Activated naive CD4-positive, alpha-beta T cell treated with anti-CD3 and anti-CD28 coated beads, Interleukin-2, amount 50 U/mL, for 24 hours (primary cell): ENCODE data around the gene BCAR3.

Experiments used
- H3K27ac Mint-ChIP-seq: one replicate; pipeline ENCODE4 v1.8.0; 2021; ENCODE audit warnings: mild to moderate bottlenecking, mixed read lengths
- H3K27me3 Mint-ChIP-seq: one replicate; pipeline ENCODE4 v1.8.0; 2021; ENCODE audit warnings: mixed read lengths
- H3K36me3 Mint-ChIP-seq: one replicate; pipeline ENCODE4 v1.8.0; 2021; ENCODE audit warnings: mixed read lengths
- H3K4me1 Mint-ChIP-seq: one replicate; pipeline ENCODE4 v1.8.0; 2021; ENCODE audit warnings: mixed read lengths
- H3K4me3 Mint-ChIP-seq: one replicate; pipeline ENCODE4 v1.8.0; 2021; ENCODE audit warnings: mild to moderate bottlenecking, mixed read lengths
- H3K9me3 Mint-ChIP-seq: one replicate; pipeline ENCODE4 v1.8.0; 2021; ENCODE audit warnings: mixed read lengths

Gene BCAR3

DNA sequence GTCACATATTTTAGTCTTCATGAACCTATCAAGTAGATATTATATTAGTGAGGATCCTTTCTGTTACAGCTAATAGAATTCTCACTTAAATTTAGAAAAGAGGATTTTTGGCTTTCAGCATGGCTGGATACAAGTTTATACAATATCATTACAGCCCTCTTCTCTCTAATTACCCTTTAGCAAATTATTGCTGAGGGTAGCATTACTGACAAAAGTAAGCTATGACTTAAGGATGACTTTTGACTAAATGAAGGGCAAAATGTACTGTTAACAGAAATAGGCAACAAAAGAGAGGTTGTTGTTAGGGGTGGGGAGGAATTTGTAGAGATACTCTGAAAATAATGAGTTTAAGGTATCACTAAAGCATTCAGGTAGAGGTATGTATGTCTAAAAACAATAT lies 148.0 kb downstream of the BCAR3 start:
- H3K4me1 Mint-ChIP-seq, result no peaks in the 10 kb centered on the region
- no peak overlapping the region for H3K27ac Mint-ChIP-seq
- no peaks in the 10 kb centered on the region for H3K27me3 Mint-ChIP-seq
- H3K9me3 Mint-ChIP-seq, result no peaks in the 10 kb centered on the region
- H3K36me3 Mint-ChIP-seq, result no peaks in the 10 kb centered on the region
- H3K4me3 Mint-ChIP-seq, result no peak overlapping the region

DNA sequence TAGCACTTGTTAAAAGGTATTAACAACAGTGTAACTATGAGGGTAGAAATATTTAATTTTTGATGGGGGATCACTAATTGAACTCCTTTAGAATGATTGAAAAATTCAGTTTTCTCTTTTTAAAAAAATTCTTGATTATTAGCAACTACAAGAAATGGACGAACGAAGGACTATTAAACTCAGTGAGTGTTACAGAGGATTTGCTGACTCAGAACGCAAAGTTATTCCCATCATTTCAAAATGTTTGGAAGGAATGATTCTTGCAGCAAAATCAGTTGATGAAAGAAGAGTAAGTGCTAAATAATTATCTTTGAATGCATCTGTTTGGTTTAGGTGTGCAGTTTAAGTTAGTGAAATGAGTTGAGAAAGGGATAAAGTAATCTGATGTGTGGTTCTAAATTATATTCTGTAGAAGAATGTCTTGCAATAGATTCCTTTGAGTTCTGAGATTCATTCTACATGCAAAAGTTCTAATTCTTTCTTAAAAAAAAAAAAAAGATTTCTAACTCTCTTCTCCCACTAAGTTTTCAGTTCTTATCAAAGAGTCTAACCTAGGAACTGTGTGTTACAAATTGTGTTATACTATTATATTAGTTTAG lies 148.8 kb downstream of the BCAR3 start:
- no peaks in the 10 kb centered on the region for H3K36me3 Mint-ChIP-seq
- no peak overlapping the region for H3K4me3 Mint-ChIP-seq
- no peaks in the 10 kb centered on the region for H3K4me1 Mint-ChIP-seq
- H3K27me3 Mint-ChIP-seq, result peaks cover 3% of the 10 kb centered on the region
- H3K9me3 Mint-ChIP-seq, result no peaks in the 10 kb centered on the region
- H3K27ac Mint-ChIP-seq, result no peak overlapping the region

DNA sequence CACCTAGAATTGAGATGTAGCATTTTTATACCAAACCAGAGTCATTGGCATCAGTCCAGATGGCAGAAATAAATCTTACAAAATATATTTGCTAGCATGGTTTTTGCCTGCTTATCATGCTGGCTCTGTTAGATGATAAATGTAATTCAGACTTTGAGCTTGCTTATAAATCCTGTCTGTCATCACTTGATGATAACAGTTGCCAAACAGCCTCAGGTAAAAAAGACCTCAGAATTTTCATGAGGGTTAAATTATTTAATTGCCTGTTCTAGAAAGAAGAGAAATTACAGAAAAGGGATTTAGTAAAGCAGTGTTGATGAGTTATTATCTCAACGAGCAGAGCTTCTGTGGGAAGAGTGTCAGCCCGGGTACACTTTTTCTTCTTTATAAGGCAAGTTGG lies 150.4 kb downstream of the BCAR3 start:
- no peaks in the 10 kb centered on the region for H3K4me1 Mint-ChIP-seq
- peaks cover 3% of the 10 kb centered on the region for H3K27me3 Mint-ChIP-seq
- no peaks in the 10 kb centered on the region for H3K36me3 Mint-ChIP-seq
- no peak overlapping the region for H3K4me3 Mint-ChIP-seq
- H3K27ac Mint-ChIP-seq, result no peak overlapping the region
- no peaks in the 10 kb centered on the region for H3K9me3 Mint-ChIP-seq

DNA sequence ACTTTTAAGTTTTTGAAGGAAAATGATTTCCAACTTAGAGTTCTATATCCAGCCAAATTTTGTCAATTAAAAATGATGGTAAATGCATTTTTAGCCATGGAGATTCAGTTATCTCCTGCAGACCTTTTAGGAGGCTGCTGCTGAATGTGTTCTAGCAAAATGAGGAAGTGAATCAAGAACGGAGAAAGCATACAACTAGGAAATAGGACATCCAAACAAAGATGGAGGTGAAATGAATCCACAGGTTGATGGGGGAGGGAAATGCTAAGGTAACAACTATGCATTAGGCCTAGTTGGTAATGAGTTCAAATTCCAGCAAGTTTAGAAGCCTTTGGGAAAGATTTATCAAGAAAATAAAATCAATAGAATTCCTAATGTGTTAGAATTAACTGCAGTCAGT lies 153.2 kb downstream of the BCAR3 start:
- Mint-ChIP-seq H3K27me3 (peaks cover 6% of the 10 kb centered on the region), H3K27ac (no peak overlapping the region), H3K4me3 (no peak overlapping the region), H3K9me3 (no peaks in the 10 kb centered on the region), H3K4me1 (no peaks in the 10 kb centered on the region), H3K36me3 (no peaks in the 10 kb centered on the region)

DNA sequence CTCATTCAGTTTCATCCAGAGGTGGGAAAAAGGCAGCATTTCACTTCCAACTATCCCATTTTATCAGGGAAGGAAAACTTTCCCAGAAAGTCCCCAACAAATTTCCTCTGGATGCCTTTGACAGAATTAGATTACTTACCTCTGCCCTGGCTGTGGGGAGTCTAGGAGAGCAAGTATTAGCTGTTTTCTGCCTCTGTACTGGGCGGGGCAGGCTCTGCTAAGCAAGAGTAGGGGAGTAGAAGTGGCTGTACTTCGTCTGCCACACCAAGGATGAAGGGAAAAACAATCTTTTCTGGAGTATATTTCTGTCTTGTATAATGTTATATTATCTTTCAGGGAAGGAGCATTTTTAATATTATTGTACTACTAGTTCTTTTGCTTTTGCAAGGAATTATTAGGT lies 155.2 kb downstream of the BCAR3 start:
- Mint-ChIP-seq H3K4me3 (no peak overlapping the region), H3K4me1 (no peaks in the 10 kb centered on the region), H3K27ac (no peak overlapping the region), H3K9me3 (no peaks in the 10 kb centered on the region), H3K27me3 (peaks cover 9% of the 10 kb centered on the region), H3K36me3 (no peaks in the 10 kb centered on the region)

DNA sequence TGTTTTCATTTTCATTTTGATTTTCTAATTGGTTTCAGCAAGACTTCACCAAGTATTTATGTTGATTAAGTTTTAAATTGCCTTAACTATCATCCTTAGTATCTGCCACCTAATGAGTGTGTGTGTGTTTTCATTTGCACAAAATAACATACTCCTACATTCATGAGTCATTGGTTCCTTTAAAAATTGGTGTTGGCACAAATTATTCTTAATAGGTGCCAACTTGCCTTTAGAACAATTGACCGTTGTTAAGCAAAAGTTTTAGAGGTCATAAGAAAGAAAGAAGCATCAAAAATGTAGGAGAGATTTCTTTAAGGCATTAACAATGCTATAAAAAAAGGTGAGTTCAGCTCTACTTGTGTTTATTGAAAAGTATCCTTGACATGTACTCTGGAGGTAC lies 156.2 kb downstream of the BCAR3 start:
- H3K27ac Mint-ChIP-seq, result no peak overlapping the region
- no peaks in the 10 kb centered on the region for H3K36me3 Mint-ChIP-seq
- no peaks in the 10 kb centered on the region for H3K9me3 Mint-ChIP-seq
- H3K4me1 Mint-ChIP-seq, result no peaks in the 10 kb centered on the region
- H3K4me3 Mint-ChIP-seq, result no peak overlapping the region
- peaks cover 9% of the 10 kb centered on the region for H3K27me3 Mint-ChIP-seq

DNA sequence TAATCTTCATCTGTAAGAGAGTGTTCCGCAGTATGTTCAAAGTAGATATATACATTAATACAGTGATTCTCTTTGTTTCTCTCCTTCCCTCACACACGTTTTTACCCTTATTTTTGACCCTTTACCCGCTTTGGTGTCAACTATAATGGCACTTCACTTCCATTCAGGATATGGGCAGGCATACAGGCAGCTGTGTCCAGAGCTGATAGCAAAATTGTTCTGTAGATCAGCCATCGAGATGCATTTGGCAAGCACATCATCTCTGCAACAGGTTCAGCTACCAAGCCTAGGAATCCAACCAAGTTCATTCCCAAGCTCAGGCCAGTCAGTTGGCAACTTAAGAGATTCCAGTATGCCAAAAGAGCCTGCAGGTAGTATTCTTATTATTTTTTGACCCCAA lies 158.9 kb downstream of the BCAR3 start:
- Mint-ChIP-seq H3K4me3 (no peak overlapping the region), H3K9me3 (no peaks in the 10 kb centered on the region), H3K27me3 (peaks cover 5% of the 10 kb centered on the region), H3K27ac (no peak overlapping the region), H3K36me3 (no peaks in the 10 kb centered on the region), H3K4me1 (no peaks in the 10 kb centered on the region)

DNA sequence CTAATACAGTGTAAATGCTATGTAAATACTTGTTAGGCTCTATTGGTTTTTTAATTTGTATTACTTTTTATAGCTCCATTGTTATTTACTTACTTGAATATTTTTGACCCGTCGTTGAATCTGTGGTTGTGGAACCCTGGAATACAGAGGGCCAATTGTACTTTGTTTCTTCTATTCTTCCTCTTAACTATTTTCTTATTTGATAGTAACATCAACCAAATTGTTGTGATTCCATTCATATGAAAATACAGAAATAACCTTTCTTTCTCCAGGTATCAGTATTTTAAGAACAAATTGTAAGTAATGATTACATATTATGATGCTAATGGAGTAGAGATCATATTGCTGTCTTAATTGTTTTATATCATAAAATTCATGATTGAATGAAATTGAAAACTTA lies 160.0 kb downstream of the BCAR3 start:
- Mint-ChIP-seq H3K36me3 (no peaks in the 10 kb centered on the region), H3K27me3 (peaks cover 7% of the 10 kb centered on the region), H3K9me3 (no peaks in the 10 kb centered on the region), H3K27ac (no peak overlapping the region), H3K4me3 (no peak overlapping the region), H3K4me1 (no peaks in the 10 kb centered on the region)

DNA sequence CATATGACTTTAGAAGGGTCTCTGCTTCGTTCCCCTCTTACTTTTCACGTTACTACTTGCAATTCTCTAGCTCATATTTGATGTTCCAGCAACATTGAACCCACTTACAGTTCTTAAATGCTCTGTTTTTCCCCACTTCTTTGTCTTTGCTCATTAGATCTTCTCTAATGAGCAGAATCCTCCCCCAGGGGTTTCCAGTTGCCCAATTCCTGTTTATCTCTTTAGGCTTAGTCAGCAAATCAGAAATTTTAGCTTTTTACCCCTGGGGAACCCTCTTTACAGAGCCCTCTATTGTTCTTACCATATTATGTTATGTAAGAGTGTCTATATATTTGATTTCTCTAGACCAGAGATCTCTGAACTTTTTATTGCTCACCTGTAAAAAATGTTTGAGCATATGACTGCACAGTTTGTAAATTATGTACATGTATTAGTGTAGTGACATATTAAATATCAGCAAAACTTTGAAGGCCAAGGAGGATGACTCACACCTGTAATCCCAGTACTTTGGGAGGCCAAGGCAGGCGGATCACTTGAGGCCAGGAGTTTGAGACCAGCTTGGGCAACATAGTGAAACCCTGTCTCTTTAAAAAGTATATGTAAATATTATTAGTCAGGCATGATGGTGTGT lies 162.3 kb downstream of the BCAR3 start:
- Mint-ChIP-seq H3K27me3 (peaks cover 4% of the 10 kb centered on the region), H3K4me3 (no peak overlapping the region), H3K27ac (no peak overlapping the region), H3K36me3 (no peaks in the 10 kb centered on the region), H3K9me3 (no peaks in the 10 kb centered on the region), H3K4me1 (no peaks in the 10 kb centered on the region)

DNA sequence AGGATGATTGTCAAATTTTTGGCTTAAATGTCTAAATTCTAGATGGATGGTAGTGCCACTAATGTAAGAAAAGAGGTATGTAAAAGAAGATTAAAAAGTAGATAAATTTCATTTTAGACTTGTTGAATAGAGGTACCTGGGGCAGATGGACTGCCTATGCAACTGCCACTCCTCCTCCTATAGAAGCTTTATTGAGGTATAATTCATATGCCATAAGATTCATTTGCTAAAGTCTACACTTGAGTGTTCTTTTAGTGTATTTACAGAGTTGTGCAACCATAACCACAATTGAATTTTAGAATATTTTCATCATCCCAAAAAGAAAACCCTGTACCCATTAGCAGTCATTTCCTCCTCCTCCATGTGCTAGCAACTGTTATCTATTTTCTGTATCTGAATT lies 163.1 kb downstream of the BCAR3 start:
- H3K36me3 Mint-ChIP-seq, result no peaks in the 10 kb centered on the region
- H3K4me1 Mint-ChIP-seq, result no peaks in the 10 kb centered on the region
- no peaks in the 10 kb centered on the region for H3K9me3 Mint-ChIP-seq
- H3K4me3 Mint-ChIP-seq, result no peak overlapping the region
- peaks cover 4% of the 10 kb centered on the region for H3K27me3 Mint-ChIP-seq
- H3K27ac Mint-ChIP-seq, result no peak overlapping the region

DNA sequence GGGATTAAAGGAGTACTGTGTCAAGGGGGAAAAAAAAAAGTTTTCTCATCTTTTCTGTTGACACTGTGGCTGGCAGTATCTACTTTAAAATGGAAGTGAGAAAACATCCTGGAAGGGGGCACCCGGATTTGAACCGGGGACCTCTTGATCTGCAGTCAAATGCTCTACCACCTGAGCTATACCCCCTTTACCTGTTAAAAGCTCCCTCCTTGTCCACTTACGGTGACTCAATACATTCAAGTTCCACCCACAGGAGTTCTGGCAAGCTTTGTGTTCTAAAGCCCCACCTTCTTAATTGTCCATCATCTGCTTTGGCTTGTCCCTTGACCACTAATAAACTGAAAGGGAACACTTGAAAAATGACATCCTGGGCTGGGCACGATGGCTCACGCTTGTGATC lies 165.5 kb downstream of the BCAR3 start:
- Mint-ChIP-seq H3K27ac (no peak overlapping the region), H3K4me1 (no peaks in the 10 kb centered on the region), H3K36me3 (no peaks in the 10 kb centered on the region), H3K27me3 (peaks cover 1% of the 10 kb centered on the region), H3K4me3 (no peak overlapping the region), H3K9me3 (no peaks in the 10 kb centered on the region)
